HepG2 (cell line): ENCODE measurements around the gene PODXL. TPM values are rescaled to one million over a fixed set of nuclear protein-coding genes. Genes with fewer than 3 reads are reported as not detected.

Experiments used
- ATAC-seq: fragments of 200-7000 bp; cut with Tn5 transposase; 3 replicates; pipeline ENCODE4 v1.9.1; 2020; ENCODE audit warnings: mild to moderate bottlenecking, moderate library complexity
- BruUV-seq: library from RNA; stranded (reverse); fragments of 400-500 nt; replicated peaks from 2 replicates; lab custom pipeline; 2021; lab: Mats Ljungman, UMichigan
- CTCF ChIA-PET: fragments of 300-600 bp; formaldehyde crosslinking; extraction: SDS; loops from one replicate; lab custom pipeline; 2021; ENCODE audit warnings: low total read pairs, inconsistent platforms, low intra/inter-chr PET ratio; lab: Yijun Ruan, JAX
- POLR2A ChIA-PET: fragments of 350-600 bp; sonication (Branson Sonifier 250); formaldehyde crosslinking; loops from one replicate; lab custom pipeline; 2020; ENCODE audit warnings: antibody characterized with exemption, inconsistent platforms; lab: Yijun Ruan, JAX
- DNase-seq: peaks from one replicate; pipeline ENCODE4 v3.0.0-alpha.2; 2015; ENCODE audit warnings: low spot score
- FAIRE-seq: peaks from 3 replicates; lab custom pipeline; 2011; peaks lifted over from hg19 to GRCh38; lab: Jason Lieb, UNC
- H2AFZ ChIP-seq: one replicate; pipeline ENCODE4 v1.6.1; 2011; ENCODE audit warnings: low read length, inconsistent platforms
- H3K27ac ChIP-seq: fragments of 300-600 bp; 3 replicates; pipeline ENCODE4 v1.8.0; 2011; ENCODE audit warnings: mixed run types, mild to moderate bottlenecking, mixed read lengths, low read length, inconsistent platforms; ENCODE audit not compliant: insufficient read depth; ENCODE audit errors: extremely low read length
- H3K27me3 ChIP-seq, 2 experiments: fragments of 200-600 bp in 1 of 2; 2 replicates in 1 of 2; 3 replicates in 1 of 2; pipeline versions ENCODE4 v1.6.0 to v1.8.0; 2011; ENCODE audit warnings: low read length in 2 of 2, mild to moderate bottlenecking in 2 of 2, moderate library complexity in 2 of 2, inconsistent platforms in 1 of 2; ENCODE audit not compliant: insufficient read depth in 2 of 2, control insufficient read depth in 1 of 2
- H3K36me3 ChIP-seq, 2 experiments: fragments of 200-600 bp in 1 of 2; replicated peaks in 1 of 2; 2 replicates in 1 of 2; 3 replicates in 1 of 2; pipeline versions ENCODE4 v1.5.1 to v1.8.0; 2011; ENCODE audit warnings: low read length in 2 of 2, inconsistent platforms in 1 of 2; ENCODE audit not compliant: insufficient read depth in 2 of 2, control insufficient read depth in 1 of 2
- H3K4me1 ChIP-seq: 2 replicates; pipeline ENCODE4 v1.5.1; 2012; ENCODE audit warnings: low read length, inconsistent platforms; ENCODE audit not compliant: insufficient read depth
- H3K4me2 ChIP-seq: 2 replicates; pipeline ENCODE4 v1.6.0; 2011; ENCODE audit warnings: low read depth, low read length, inconsistent platforms
- H3K4me3 ChIP-seq, 3 experiments: fragments of 200-600 bp in 1 of 3; sonication (generic), shearing (Covaris generic) in 1 of 3; replicated peaks in 1 of 3; 2 replicates each; pipeline ENCODE4 v1.5.1; 2011 to 2016; ENCODE audit warnings: low read length in 3 of 3, inconsistent platforms in 2 of 3, low read depth in 2 of 3, mild to moderate bottlenecking in 2 of 3, control low read depth in 1 of 3, mixed read lengths in 1 of 3; ENCODE audit not compliant: insufficient read depth in 1 of 3
- H3K79me2 ChIP-seq: one replicate; pipeline ENCODE4 v1.6.1; 2011; ENCODE audit warnings: low read length, inconsistent platforms; ENCODE audit not compliant: insufficient read depth
- H3K9ac ChIP-seq: 2 replicates; pipeline ENCODE4 v1.6.0; 2011; ENCODE audit warnings: mild to moderate bottlenecking, low read depth, low read length, inconsistent platforms; ENCODE audit not compliant: insufficient read depth
- H3K9me3 ChIP-seq: 2 replicates; pipeline ENCODE4 v1.5.1; 2012; ENCODE audit warnings: mild to moderate bottlenecking, low read length
- H4K20me1 ChIP-seq: 2 replicates; pipeline ENCODE4 v1.6.0; 2011; ENCODE audit warnings: inconsistent platforms, mild to moderate bottlenecking, low read length, moderate library complexity; ENCODE audit not compliant: insufficient read depth
- SOX13 ChIP-seq, 3 experiments: fragments of 450-650 bp in 1 of 3; sonication (generic) in 1 of 3; formaldehyde crosslinking in 1 of 3; IDR thresholded peaks in 2 of 3; conservative IDR thresholded peaks in 1 of 3; 2 replicates each; pipeline versions ENCODE4 v1.5.0 to v1.6.1; 2016 to 2020; ENCODE audit warnings: antibody characterized with exemption in 1 of 3, mild to moderate bottlenecking in 1 of 3, missing compliant biosample characterization in 1 of 3, missing genetic modification reagents in 1 of 3, moderate library complexity in 1 of 3
- ZKSCAN8 ChIP-seq: IDR thresholded peaks from 2 replicates; pipeline ENCODE4 v1.6.1; 2016; ENCODE audit warnings: borderline replicate concordance, missing genetic modification reagents, missing compliant biosample characterization
- ZNF547 ChIP-seq: sonication (generic); formaldehyde crosslinking; IDR thresholded peaks from 2 replicates; pipeline ENCODE4 v1.5.1; 2020; ENCODE audit warnings: mild to moderate bottlenecking, missing genetic modification reagents
- WGBS: methylation state at CpG from one replicate; pipeline ENCODE4 v1.1.6; 2017; ENCODE audit warnings: low lambda C conversion rate; 5-methylcytosine and 5-hydroxymethylcytosine counted together
- in situ Hi-C: cut with HindIII; loops from 2 replicates; pipeline ENCODE4 v1.10.0; 2017; ENCODE audit warnings: low pct_unique_long_range_greater_than_20kb; ENCODE audit not compliant: extremely low pct_ligation_motif_present
- intact Hi-C: fragments of 100-400 bp; cut with micrococcal nuclease; formaldehyde crosslinking; loops from one replicate; pipeline ENCODE4 v1.10.0; 2022; ENCODE audit not compliant: unreplicated experiment
- polyA plus RNA-seq, 8 experiments: library from polyadenylated mRNA; depleted of rRNA in 3 of 8; stranded (reverse) in 7 of 8; unstranded in 1 of 8; fragments of >200 nt; fragmentation: Illumina TruSeq in 4 of 8; extraction: Trizol in 4 of 8; gene quantifications; 2 replicates each; pipeline versions ENCODE4 v1.2.1 to v1.2.3, GENCODE V29; 2011 to 2016; ENCODE audit warnings: low read depth in 4 of 8, missing spikeins in 1 of 8, mixed read lengths in 1 of 8; ENCODE audit not compliant: insufficient read depth in 1 of 8
- total RNA-seq, 5 experiments: library from RNA; depleted of rRNA; stranded (reverse); fragments of >200 nt; fragmentation: Illumina TruSeq; extraction: Trizol; gene quantifications; 2 replicates each; pipeline ENCODE4 v1.2.3, GENCODE V29; 2016; ENCODE audit warnings: low read depth in 1 of 5
- TF ChIP-seq, protein P1 (sequence below): sonication (generic); formaldehyde crosslinking; IDR thresholded peaks from 2 replicates; pipeline ENCODE4 v1.4.0; 2020; ENCODE audit warnings: missing genetic modification reagents, borderline replicate concordance
- TF ChIP-seq, protein P2 (sequence below): sonication (generic); formaldehyde crosslinking; IDR thresholded peaks from 2 replicates; pipeline ENCODE4 v1.4.0; 2020; ENCODE audit warnings: missing genetic modification reagents, borderline replicate concordance

PODXL gene
- total and polyA plus RNA-seq, 2 of the 13 experiments (the other 11 are each of a cell fraction or from before 2014, with no cell fraction given) = 0.22 to 0.54 TPM

DNA sequence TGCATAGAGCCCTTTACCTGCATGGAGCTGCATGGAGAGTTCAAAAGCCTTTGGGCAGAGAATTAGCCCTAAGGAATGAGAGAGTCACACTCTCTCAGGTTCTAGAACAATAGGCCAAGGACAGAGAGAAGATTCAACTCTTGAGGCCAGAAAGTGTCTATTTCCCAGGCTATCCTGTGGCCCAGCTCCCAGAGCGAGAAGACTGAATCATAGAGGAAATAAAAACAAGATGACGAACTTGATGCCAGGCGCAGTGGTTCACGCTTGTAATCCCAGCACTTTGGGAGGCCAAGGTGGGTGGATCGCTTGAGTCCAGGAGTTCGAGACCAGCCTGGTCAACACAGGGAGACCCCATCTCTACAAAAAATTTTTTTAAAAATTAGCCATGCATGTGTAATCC, 18.3 kb upstream of the PODXL start (continued):
- TF ChIP-seq, protein P1, sequence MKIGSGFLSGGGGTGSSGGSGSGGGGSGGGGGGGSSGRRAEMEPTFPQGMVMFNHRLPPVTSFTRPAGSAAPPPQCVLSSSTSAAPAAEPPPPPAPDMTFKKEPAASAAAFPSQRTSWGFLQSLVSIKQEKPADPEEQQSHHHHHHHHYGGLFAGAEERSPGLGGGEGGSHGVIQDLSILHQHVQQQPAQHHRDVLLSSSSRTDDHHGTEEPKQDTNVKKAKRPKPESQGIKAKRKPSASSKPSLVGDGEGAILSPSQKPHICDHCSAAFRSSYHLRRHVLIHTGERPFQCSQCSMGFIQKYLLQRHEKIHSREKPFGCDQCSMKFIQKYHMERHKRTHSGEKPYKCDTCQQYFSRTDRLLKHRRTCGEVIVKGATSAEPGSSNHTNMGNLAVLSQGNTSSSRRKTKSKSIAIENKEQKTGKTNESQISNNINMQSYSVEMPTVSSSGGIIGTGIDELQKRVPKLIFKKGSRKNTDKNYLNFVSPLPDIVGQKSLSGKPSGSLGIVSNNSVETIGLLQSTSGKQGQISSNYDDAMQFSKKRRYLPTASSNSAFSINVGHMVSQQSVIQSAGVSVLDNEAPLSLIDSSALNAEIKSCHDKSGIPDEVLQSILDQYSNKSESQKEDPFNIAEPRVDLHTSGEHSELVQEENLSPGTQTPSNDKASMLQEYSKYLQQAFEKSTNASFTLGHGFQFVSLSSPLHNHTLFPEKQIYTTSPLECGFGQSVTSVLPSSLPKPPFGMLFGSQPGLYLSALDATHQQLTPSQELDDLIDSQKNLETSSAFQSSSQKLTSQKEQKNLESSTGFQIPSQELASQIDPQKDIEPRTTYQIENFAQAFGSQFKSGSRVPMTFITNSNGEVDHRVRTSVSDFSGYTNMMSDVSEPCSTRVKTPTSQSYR = no peak
- TF ChIP-seq, protein P2, sequence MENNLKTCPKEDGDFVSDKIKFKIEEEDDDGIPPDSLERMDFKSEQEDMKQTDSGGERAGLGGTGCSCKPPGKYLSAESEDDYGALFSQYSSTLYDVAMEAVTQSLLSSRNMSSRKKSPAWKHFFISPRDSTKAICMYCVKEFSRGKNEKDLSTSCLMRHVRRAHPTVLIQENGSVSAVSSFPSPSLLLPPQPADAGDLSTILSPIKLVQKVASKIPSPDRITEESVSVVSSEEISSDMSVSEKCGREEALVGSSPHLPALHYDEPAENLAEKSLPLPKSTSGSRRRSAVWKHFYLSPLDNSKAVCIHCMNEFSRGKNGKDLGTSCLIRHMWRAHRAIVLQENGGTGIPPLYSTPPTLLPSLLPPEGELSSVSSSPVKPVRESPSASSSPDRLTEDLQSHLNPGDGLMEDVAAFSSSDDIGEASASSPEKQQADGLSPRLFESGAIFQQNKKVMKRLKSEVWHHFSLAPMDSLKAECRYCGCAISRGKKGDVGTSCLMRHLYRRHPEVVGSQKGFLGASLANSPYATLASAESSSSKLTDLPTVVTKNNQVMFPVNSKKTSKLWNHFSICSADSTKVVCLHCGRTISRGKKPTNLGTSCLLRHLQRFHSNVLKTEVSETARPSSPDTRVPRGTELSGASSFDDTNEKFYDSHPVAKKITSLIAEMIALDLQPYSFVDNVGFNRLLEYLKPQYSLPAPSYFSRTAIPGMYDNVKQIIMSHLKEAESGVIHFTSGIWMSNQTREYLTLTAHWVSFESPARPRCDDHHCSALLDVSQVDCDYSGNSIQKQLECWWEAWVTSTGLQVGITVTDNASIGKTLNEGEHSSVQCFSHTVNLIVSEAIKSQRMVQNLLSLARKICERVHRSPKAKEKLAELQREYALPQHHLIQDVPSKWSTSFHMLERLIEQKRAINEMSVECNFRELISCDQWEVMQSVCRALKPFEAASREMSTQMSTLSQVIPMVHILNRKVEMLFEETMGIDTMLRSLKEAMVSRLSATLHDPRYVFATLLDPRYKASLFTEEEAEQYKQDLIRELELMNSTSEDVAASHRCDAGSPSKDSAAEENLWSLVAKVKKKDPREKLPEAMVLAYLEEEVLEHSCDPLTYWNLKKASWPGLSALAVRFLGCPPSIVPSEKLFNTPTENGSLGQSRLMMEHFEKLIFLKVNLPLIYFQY (CRISPR knock-in tag) = no peak

DNA sequence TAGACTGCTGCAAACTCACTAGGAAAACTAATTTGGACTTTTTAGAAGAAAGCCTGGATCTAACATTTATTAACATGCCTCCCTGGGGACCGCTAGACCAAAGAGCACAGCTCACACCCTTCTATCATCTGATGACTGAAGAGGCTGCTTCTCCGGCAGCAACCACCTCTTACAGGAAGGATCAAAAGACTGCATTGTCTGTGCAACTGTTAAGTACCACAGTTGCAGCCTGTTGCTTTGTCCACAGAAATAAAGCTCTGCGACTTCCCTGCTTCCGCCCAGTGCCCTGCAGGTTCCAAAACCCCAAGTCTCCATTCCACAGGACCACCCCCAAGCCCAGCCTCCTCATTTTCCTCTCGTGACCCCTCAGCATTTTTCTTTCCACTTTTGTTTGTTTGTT, 14.0 kb upstream of the PODXL start:
- Histone ChIP-seq H3K27ac (no peak overlapping the region), H3K4me1 (peaks cover 16% of the 10 kb centered on the region), H3K9ac (no peak overlapping the region), H3K4me3 (no peak overlapping the region), H3K36me3 (no peaks in the 10 kb centered on the region), H3K79me2 (no peaks in the 10 kb centered on the region), H2AFZ (no peak overlapping the region), H4K20me1 (no peaks in the 10 kb centered on the region), H3K9me3 (no peaks in the 10 kb centered on the region), H3K4me2 (peak overlapping the region; percentile 14; the same call in 1 of the 2 replicates), H3K27me3 (peaks cover 0 to 14% of the 10 kb centered on the region in 2 experiments; a peak in 2 of 5 replicates)
- intact Hi-C loops (no loop called here), in situ Hi-C loops (no loop called here)
- no peak for FAIRE-seq
- BruUV-seq = no TSS peak
- ChIA-PET POLR2A (no interaction called here), CTCF (no interaction called here)
- DNase-seq = peak; percentile 9
- peak; percentile 89 for ATAC-seq
- no peak for TF ChIP-seq ZNF547
- no peak for TF ChIP-seq SOX13 (IDR thresholded peaks at IDR 0.05)
- 0 out of 4 replicates have a peak, but pooled peaks of 1 of the 2 experiments have one; percentile 11 for TF ChIP-seq SOX13 (CRISPR knock-in tag; conservative IDR thresholded peaks at IDR 0.05 in 1 of 2, IDR thresholded peaks at IDR 0.05 in 1 of 2)
- TF ChIP-seq ZKSCAN8 = peak; percentile 58; the same call in 1 of the 2 replicates
- 5% methylated on average over 5 of the region's 5 CpGs for WGBS
